ENCODE measurements around the gene PKHD1.

DNA sequence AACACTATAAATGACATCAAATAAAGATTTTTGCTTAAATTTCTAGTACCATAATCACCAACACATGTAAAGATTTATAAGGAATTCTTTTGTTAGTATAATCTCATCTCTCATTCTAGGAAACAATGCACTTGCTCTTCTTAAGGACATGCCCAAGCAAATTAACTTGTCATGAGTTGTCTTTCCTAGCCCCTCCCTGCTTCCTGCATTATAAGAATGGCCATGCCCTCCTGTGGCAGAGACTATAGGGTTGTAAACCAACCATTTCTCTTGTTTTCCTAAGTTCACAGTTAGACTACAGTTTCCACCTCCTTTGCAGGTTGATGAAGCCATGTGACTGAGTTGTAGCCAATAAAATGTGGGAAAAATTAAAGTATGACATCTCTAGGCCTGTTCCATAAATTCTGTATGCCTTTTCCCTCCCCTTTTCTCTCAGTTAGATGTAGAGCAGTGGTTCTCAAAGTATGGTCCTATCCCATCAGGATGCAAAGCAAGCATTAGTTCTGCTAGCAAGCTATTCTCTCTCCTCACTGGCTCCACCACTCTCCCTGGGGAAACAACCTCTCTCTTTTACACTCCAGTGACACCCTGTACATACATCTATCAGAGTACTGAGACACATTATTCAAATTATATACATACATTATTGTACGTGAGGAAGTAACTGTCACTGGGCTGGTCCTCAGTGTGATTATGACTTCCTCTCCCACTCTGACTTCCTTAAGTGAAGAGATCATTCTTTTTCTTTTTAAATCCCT is 295.0 kb downstream of the PKHD1 start:
- TF ChIP-seq, protein P1, sequence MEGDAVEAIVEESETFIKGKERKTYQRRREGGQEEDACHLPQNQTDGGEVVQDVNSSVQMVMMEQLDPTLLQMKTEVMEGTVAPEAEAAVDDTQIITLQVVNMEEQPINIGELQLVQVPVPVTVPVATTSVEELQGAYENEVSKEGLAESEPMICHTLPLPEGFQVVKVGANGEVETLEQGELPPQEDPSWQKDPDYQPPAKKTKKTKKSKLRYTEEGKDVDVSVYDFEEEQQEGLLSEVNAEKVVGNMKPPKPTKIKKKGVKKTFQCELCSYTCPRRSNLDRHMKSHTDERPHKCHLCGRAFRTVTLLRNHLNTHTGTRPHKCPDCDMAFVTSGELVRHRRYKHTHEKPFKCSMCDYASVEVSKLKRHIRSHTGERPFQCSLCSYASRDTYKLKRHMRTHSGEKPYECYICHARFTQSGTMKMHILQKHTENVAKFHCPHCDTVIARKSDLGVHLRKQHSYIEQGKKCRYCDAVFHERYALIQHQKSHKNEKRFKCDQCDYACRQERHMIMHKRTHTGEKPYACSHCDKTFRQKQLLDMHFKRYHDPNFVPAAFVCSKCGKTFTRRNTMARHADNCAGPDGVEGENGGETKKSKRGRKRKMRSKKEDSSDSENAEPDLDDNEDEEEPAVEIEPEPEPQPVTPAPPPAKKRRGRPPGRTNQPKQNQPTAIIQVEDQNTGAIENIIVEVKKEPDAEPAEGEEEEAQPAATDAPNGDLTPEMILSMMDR (IDR thresholded peaks at IDR 0.05) = no peak
- no peak for TF ChIP-seq POLR2AphosphoS5 (IDR thresholded peaks at IDR 0.05; ENCODE audit: insufficient read depth in 1 of 2, low read depth in 1 of 2)
- TF ChIP-seq POLR2A (IDR thresholded peaks at IDR 0.05) = no peak
